SK-N-SH treated with all-trans-retinoic acid at 6 μM for 48 hours (cell line): ENCODE data around the gene HSPE1.

ENCODE experiments used
- ATAC-seq: fragments of 200-7000 bp; cut with Tn5 transposase; 3 replicates; pipeline ENCODE4 v1.9.1; 2020; ENCODE audit warnings: mild to moderate bottlenecking, moderate library complexity
- ARNTL ChIP-seq: fragments of 450-650 bp; formaldehyde crosslinking; IDR thresholded peaks from 2 replicates; pipeline ENCODE4 v1.5.0; 2020; ENCODE audit warnings: low read depth, mild to moderate bottlenecking, moderate library complexity, borderline replicate concordance
- BACH2 ChIP-seq: fragments of 250-450 bp; sonication (Bioruptor Pico); IDR thresholded peaks from 2 replicates; pipeline ENCODE4 v1.9.0; 2021; ENCODE audit warnings: mild to moderate bottlenecking, borderline replicate concordance
- CSDC2 ChIP-seq: fragments of 250-450 bp; sonication (Bioruptor Pico); IDR thresholded peaks from 2 replicates; pipeline ENCODE4 v1.5.0; 2020; ENCODE audit warnings: mild to moderate bottlenecking, moderate library complexity
- CSRNP3 ChIP-seq: fragments of 250-450 bp; sonication (Bioruptor Pico); IDR thresholded peaks from 2 replicates; pipeline ENCODE4 v1.5.1; 2021; ENCODE audit warnings: mild to moderate bottlenecking, moderate library complexity
- ESRRG ChIP-seq: fragments of 250-450 bp; sonication (Bioruptor Pico); IDR thresholded peaks from 2 replicates; pipeline ENCODE4 v1.6.1; 2021; ENCODE audit warnings: mild to moderate bottlenecking
- GLIS3 ChIP-seq: fragments of 250-450 bp; sonication (Bioruptor Pico); IDR thresholded peaks from 2 replicates; pipeline ENCODE4 v1.5.0; 2020; ENCODE audit warnings: mild to moderate bottlenecking, moderate library complexity
- ISL1 ChIP-seq: fragments of 250-450 bp; sonication (Bioruptor Pico); IDR thresholded peaks from 2 replicates; pipeline ENCODE4 v2.1.2; 2022; ENCODE audit warnings: mild to moderate bottlenecking, moderate library complexity
- OSR1 ChIP-seq: fragments of 250-450 bp; sonication (Bioruptor Pico); IDR thresholded peaks from 2 replicates; pipeline ENCODE4 v1.8.0; 2022; ENCODE audit warnings: moderate library complexity, mild to moderate bottlenecking, inconsistent platforms
- PATZ1 ChIP-seq: fragments of 250-450 bp; sonication (Bioruptor Pico); IDR thresholded peaks from 2 replicates; pipeline ENCODE4 v1.8.0; 2020; ENCODE audit warnings: mild to moderate bottlenecking, moderate library complexity, borderline replicate concordance
- POU6F1 ChIP-seq: fragments of 250-450 bp; sonication (Bioruptor Pico); IDR thresholded peaks from 2 replicates; pipeline ENCODE4 v1.8.0; 2021; ENCODE audit warnings: low read depth, mild to moderate bottlenecking, moderate library complexity, borderline replicate concordance
- PPARA ChIP-seq: fragments of 250-450 bp; sonication (Bioruptor Pico); IDR thresholded peaks from 2 replicates; pipeline ENCODE4 v1.5.0; 2020; ENCODE audit warnings: mild to moderate bottlenecking, borderline replicate concordance
- RARB ChIP-seq: fragments of 250-450 bp; sonication (Bioruptor Pico); IDR thresholded peaks from 2 replicates; pipeline ENCODE4 v1.8.0; 2021; ENCODE audit warnings: mild to moderate bottlenecking, moderate library complexity
- SNAI2 ChIP-seq: fragments of 250-450 bp; sonication (Bioruptor Pico); IDR thresholded peaks from 2 replicates; pipeline ENCODE4 v1.5.0; 2020; ENCODE audit warnings: mild to moderate bottlenecking, moderate library complexity
- TCF4 ChIP-seq: fragments of 250-450 bp; sonication (Bioruptor Pico); IDR thresholded peaks from 2 replicates; pipeline ENCODE4 v1.8.0; 2021; ENCODE audit warnings: mild to moderate bottlenecking, moderate library complexity, borderline replicate concordance
- TOX ChIP-seq: fragments of 250-450 bp; sonication (Bioruptor Pico); IDR thresholded peaks from 2 replicates; pipeline ENCODE4 v1.8.0; 2021; ENCODE audit warnings: mild to moderate bottlenecking, moderate library complexity, borderline replicate concordance
- TSHZ2 ChIP-seq: fragments of 250-450 bp; sonication (Bioruptor Pico); IDR thresholded peaks from 2 replicates; pipeline ENCODE4 v1.5.0; 2020; ENCODE audit warnings: mild to moderate bottlenecking, moderate library complexity
- ZC3H10 ChIP-seq: fragments of 250-450 bp; sonication (Bioruptor Pico); IDR thresholded peaks from 2 replicates; pipeline ENCODE4 v1.5.1; 2021; ENCODE audit warnings: mild to moderate bottlenecking, moderate library complexity
- ZFP3 ChIP-seq: fragments of 250-450 bp; sonication (Bioruptor Pico); IDR thresholded peaks from 2 replicates; pipeline ENCODE4 v1.5.0; 2020; ENCODE audit warnings: mild to moderate bottlenecking, moderate library complexity
- ZFP30 ChIP-seq: fragments of 450-650 bp; formaldehyde crosslinking; IDR thresholded peaks from 2 replicates; pipeline ENCODE4 v1.5.0; 2022; ENCODE audit warnings: mild to moderate bottlenecking, moderate library complexity
- ZNF565 ChIP-seq: fragments of 450-650 bp; formaldehyde crosslinking; conservative IDR thresholded peaks from 2 replicates; pipeline ENCODE4 v1.5.0; 2020; ENCODE audit warnings: low read depth, mild to moderate bottlenecking, moderate library complexity
- ZNF70 ChIP-seq: fragments of 450-650 bp; formaldehyde crosslinking; IDR thresholded peaks from 2 replicates; pipeline ENCODE4 v1.5.0; 2020; ENCODE audit warnings: mild to moderate bottlenecking, moderate library complexity
- ZNF8 ChIP-seq: fragments of 450-650 bp; formaldehyde crosslinking; IDR thresholded peaks from 2 replicates; pipeline ENCODE4 v1.5.0; 2020; ENCODE audit warnings: mild to moderate bottlenecking, moderate library complexity

The HSPE1 gene

GRCh38 chr2:197506658-197507057 lies 6.5 kb downstream of the HSPE1 start (continued):
- TF ChIP-seq ESRRG (no peak), RARB (CRISPR knock-in tag) (no peak), ZNF8 (CRISPR knock-in tag) (no peak), TCF4 (CRISPR knock-in tag) (no peak), BACH2 (no peak), ZNF70 (no peak)

- no peak for TF ChIP-seq ZNF70
- TF ChIP-seq PPARA, result no peak
- no peak for TF ChIP-seq ZNF8 (CRISPR knock-in tag)
- no peak for TF ChIP-seq ZFP30 (CRISPR knock-in tag)
- no peak for TF ChIP-seq ARNTL (CRISPR knock-in tag)
- TF ChIP-seq PATZ1 (CRISPR knock-in tag), result no peak
- no peak for TF ChIP-seq ZNF565
- no peak for TF ChIP-seq TCF4 (CRISPR knock-in tag)
- TF ChIP-seq ESRRG, result no peak
- TF ChIP-seq GLIS3 (CRISPR knock-in tag), result no peak
- TF ChIP-seq OSR1 (CRISPR knock-in tag), result no peak
- no peak for TF ChIP-seq ZC3H10 (CRISPR knock-in tag)
- no peak for TF ChIP-seq TOX (CRISPR knock-in tag)
- no peak for TF ChIP-seq CSRNP3 (CRISPR knock-in tag)
- TF ChIP-seq CSDC2, result no peak
- TF ChIP-seq ISL1, result no peak
- no peak for TF ChIP-seq ZFP3 (CRISPR knock-in tag)
- no peak for TF ChIP-seq SNAI2 (CRISPR knock-in tag)
- no peak for TF ChIP-seq POU6F1
- TF ChIP-seq RARB (CRISPR knock-in tag), result no peak
- no peak for ATAC-seq
These were observed 13.7 kb downstream of the HSPE1 start for GRCh38 chr2:197513915-197514314.

- ATAC-seq, result no peak
- TF ChIP-seq ESRRG (no peak), ARNTL (CRISPR knock-in tag) (no peak)
These were observed 14.6 kb downstream of the HSPE1 start for GRCh38 chr2:197514754-197515153.

- peak; percentile 6 for ATAC-seq
- peak; percentile 64; the same call in 1 of the 2 replicates for TF ChIP-seq TSHZ2 (CRISPR knock-in tag)
- no peak for TF ChIP-seq RARB (CRISPR knock-in tag)
- TF ChIP-seq TCF4 (CRISPR knock-in tag), result peak; percentile 80; the same call in 1 of the 2 replicates
- TF ChIP-seq ZNF70, result peak; percentile 96
- TF ChIP-seq ZC3H10 (CRISPR knock-in tag), result peak; percentile 83
- no peak for TF ChIP-seq ISL1
- TF ChIP-seq TOX (CRISPR knock-in tag), result peak; percentile 80; the same call in 1 of the 2 replicates
These were observed 15.1 kb downstream of the HSPE1 start for GRCh38 chr2:197515315-197515738.
